Measurements from ENCODE around the gene CAMSAP2. TPM values are rescaled to one million over a fixed set of nuclear protein-coding genes. Genes with fewer than 3 reads are reported as not detected.

CAMSAP2 gene
- total and polyA plus RNA-seq, 2 of the 8 experiments (the other 6 are each of a cell fraction or from before 2014, with no cell fraction given): 4.2 to 27.6 TPM

DNA sequence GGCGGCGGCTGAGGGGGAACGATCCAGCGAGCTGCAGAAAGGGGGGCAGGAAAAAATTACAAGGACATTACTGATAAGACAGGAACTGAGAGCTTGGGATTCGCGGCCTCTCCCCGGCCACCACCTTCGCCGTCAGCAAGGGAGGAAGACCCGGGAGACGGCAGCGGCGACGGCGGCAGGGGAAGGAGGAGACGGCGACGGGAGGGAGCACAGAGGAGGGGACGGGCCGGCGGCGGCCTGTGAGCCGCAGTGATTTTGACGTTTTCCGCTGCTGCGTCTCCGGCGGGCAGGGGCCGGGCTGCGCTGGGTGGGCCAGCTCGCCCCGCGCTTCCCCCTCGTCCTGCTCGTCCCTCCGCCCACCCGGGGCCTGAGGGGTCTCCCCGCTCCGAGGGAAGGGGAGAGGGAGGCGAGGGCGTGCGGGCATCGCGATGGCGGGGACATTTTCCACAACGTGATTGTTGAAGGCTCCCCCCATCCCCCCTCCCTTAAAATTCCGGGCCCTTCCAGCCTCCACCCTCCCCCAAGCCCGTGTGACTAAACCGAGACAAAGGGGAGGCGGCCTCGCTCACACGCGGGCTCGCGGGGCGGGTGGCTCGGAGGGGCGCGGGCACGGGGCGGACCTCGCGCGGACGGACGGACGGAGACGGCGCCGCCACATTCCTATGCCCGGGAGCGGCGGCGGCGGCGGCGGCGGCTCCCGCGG is 407 bp downstream of the CAMSAP2 start (continued):
- TF ChIP-seq ASH2L (IDR thresholded peaks at IDR 0.05; ENCODE audit: low read length) (peak; percentile 99), CEBPB (IDR thresholded peaks at IDR 0.05; ENCODE audit: low read depth, low read length) (no peak), BCL11A (IDR thresholded peaks at IDR 0.05; ENCODE audit: low read depth in 2 of 2, low read length in 2 of 2) (no peak), HDAC2 (IDR thresholded peaks at IDR 0.05; ENCODE audit: borderline replicate concordance in 1 of 2, low read depth in 2 of 2, low read length in 2 of 2) (peak in 1 of 2 experiments; percentile 69; a peak in 2 of 4 replicates), EZH2 (IDR thresholded peaks at IDR 0.05; ENCODE audit: low read depth, low read length, severe bottlenecking) (no peak), RFX5 (IDR thresholded peaks at IDR 0.05; ENCODE audit: borderline replicate concordance, low read depth, low read length) (no peak), RBBP5 (IDR thresholded peaks at IDR 0.05; ENCODE audit: borderline replicate concordance, low read depth, low read length) (peak; percentile 99), CTBP2 (IDR thresholded peaks at IDR 0.05; ENCODE audit: borderline replicate concordance, insufficient read depth, insufficient read length, low read length) (peak; percentile 77), JUND (IDR thresholded peaks at IDR 0.05; ENCODE audit: low read length) (no peak)
- TF ChIP-seq, protein P1, sequence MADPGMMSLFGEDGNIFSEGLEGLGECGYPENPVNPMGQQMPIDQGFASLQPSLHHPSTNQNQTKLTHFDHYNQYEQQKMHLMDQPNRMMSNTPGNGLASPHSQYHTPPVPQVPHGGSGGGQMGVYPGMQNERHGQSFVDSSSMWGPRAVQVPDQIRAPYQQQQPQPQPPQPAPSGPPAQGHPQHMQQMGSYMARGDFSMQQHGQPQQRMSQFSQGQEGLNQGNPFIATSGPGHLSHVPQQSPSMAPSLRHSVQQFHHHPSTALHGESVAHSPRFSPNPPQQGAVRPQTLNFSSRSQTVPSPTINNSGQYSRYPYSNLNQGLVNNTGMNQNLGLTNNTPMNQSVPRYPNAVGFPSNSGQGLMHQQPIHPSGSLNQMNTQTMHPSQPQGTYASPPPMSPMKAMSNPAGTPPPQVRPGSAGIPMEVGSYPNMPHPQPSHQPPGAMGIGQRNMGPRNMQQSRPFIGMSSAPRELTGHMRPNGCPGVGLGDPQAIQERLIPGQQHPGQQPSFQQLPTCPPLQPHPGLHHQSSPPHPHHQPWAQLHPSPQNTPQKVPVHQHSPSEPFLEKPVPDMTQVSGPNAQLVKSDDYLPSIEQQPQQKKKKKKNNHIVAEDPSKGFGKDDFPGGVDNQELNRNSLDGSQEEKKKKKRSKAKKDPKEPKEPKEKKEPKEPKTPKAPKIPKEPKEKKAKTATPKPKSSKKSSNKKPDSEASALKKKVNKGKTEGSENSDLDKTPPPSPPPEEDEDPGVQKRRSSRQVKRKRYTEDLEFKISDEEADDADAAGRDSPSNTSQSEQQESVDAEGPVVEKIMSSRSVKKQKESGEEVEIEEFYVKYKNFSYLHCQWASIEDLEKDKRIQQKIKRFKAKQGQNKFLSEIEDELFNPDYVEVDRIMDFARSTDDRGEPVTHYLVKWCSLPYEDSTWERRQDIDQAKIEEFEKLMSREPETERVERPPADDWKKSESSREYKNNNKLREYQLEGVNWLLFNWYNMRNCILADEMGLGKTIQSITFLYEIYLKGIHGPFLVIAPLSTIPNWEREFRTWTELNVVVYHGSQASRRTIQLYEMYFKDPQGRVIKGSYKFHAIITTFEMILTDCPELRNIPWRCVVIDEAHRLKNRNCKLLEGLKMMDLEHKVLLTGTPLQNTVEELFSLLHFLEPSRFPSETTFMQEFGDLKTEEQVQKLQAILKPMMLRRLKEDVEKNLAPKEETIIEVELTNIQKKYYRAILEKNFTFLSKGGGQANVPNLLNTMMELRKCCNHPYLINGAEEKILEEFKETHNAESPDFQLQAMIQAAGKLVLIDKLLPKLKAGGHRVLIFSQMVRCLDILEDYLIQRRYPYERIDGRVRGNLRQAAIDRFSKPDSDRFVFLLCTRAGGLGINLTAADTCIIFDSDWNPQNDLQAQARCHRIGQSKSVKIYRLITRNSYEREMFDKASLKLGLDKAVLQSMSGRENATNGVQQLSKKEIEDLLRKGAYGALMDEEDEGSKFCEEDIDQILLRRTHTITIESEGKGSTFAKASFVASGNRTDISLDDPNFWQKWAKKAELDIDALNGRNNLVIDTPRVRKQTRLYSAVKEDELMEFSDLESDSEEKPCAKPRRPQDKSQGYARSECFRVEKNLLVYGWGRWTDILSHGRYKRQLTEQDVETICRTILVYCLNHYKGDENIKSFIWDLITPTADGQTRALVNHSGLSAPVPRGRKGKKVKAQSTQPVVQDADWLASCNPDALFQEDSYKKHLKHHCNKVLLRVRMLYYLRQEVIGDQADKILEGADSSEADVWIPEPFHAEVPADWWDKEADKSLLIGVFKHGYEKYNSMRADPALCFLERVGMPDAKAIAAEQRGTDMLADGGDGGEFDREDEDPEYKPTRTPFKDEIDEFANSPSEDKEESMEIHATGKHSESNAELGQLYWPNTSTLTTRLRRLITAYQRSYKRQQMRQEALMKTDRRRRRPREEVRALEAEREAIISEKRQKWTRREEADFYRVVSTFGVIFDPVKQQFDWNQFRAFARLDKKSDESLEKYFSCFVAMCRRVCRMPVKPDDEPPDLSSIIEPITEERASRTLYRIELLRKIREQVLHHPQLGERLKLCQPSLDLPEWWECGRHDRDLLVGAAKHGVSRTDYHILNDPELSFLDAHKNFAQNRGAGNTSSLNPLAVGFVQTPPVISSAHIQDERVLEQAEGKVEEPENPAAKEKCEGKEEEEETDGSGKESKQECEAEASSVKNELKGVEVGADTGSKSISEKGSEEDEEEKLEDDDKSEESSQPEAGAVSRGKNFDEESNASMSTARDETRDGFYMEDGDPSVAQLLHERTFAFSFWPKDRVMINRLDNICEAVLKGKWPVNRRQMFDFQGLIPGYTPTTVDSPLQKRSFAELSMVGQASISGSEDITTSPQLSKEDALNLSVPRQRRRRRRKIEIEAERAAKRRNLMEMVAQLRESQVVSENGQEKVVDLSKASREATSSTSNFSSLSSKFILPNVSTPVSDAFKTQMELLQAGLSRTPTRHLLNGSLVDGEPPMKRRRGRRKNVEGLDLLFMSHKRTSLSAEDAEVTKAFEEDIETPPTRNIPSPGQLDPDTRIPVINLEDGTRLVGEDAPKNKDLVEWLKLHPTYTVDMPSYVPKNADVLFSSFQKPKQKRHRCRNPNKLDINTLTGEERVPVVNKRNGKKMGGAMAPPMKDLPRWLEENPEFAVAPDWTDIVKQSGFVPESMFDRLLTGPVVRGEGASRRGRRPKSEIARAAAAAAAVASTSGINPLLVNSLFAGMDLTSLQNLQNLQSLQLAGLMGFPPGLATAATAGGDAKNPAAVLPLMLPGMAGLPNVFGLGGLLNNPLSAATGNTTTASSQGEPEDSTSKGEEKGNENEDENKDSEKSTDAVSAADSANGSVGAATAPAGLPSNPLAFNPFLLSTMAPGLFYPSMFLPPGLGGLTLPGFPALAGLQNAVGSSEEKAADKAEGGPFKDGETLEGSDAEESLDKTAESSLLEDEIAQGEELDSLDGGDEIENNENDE (IDR thresholded peaks at IDR 0.05; ENCODE audit: insufficient replicate concordance, low read length): no peak
